Osteocyte (in vitro differentiated cells): ENCODE measurements around the gene SPDYE5. TPM values are rescaled to one million over a fixed set of nuclear protein-coding genes. Genes with fewer than 3 reads are reported as not detected.
A peak's percentile ranks its signal among the peaks of the same experiment; 100 is the strongest.
"Not testable (repeated sequence)": the region's sequence is repeated elsewhere in the genome, so short reads cannot be mapped to it uniquely, and the experiment has no call there.

Source experiments
- DNase-seq: peaks from one replicate; pipeline ENCODE4 v3.0.0; 2021; ENCODE audit warnings: mixed read lengths; ENCODE audit not compliant: unreplicated experiment; ENCODE audit errors: extremely low spot score
- H3K27ac Mint-ChIP-seq: one replicate; pipeline ENCODE4 v1.8.0; 2021; ENCODE audit warnings: mild to moderate bottlenecking, mixed read lengths; ENCODE audit not compliant: unreplicated experiment
- H3K27me3 Mint-ChIP-seq: one replicate; pipeline ENCODE4 v1.8.0; 2021; ENCODE audit warnings: mixed read lengths; ENCODE audit not compliant: unreplicated experiment
- H3K36me3 Mint-ChIP-seq: one replicate; pipeline ENCODE4 v1.8.0; 2021; ENCODE audit warnings: mixed read lengths; ENCODE audit not compliant: unreplicated experiment
- H3K4me1 Mint-ChIP-seq: one replicate; pipeline ENCODE4 v1.8.0; 2021; ENCODE audit warnings: mixed read lengths; ENCODE audit not compliant: unreplicated experiment
- H3K4me3 Mint-ChIP-seq: one replicate; pipeline ENCODE4 v1.8.0; 2021; ENCODE audit warnings: mild to moderate bottlenecking, moderate library complexity, mixed read lengths; ENCODE audit not compliant: unreplicated experiment
- H3K9me3 Mint-ChIP-seq: one replicate; pipeline ENCODE4 v1.8.0; 2021; ENCODE audit warnings: mixed read lengths; ENCODE audit not compliant: unreplicated experiment
- total RNA-seq: library from RNA; stranded (reverse); gene quantifications from 2 replicates; pipeline ENCODE4 v1.2.1, GENCODE V29; 2021
- TF ChIP-seq, protein P1 (sequence below): fragments of 200-600 bp; sonication (generic); IDR thresholded peaks from 2 replicates; pipeline ENCODE4 v1.5.0; 2021; ENCODE audit warnings: antibody characterized with exemption, mild to moderate bottlenecking, moderate library complexity

SPDYE5 gene
- total RNA-seq, 1 donor from 2014 or later = not detected

DNA sequence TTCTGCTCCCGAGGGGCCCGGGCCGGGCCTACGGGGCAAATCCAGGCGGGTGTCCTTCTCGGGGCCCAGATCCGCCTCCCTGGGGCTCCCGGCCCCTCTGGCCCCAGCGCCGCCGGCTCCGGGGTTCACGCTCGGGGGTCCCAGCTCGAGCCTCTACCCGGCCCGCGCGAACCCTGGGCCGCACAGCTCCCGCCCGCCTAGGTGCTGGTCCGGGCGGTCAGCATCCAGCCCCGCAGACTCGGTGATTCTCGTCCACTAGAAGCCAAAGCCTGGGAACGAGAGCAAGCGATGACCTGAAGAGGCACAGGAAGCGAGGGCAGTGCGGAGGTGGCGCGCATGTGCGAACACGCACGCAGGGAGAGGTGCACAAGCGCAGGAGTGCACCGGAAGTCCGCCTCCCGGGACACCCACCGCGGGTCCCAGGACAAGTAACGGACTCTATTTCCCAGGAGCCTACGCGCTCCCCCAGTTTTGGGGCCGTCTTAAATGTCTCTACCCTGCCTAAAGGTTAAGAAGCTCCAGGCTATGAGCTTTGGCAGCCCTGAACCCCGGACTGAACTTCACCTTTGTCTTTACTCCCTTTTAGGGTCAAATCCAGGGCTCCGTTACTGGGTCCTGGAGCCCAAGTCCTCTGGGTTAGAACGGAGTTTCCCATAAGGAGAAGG, 6.0 kb upstream of the SPDYE5 start, which contains the start of gene POM121C:
Gene POM121C, minus strand, starts transcription at position 321 of the 665 bp plus-strand sequence. CDS start 44,803 bp downstream, outside the sequence.
- H3K4me1 Mint-ChIP-seq, H3K9me3 Mint-ChIP-seq, H3K27me3 Mint-ChIP-seq, H3K36me3 Mint-ChIP-seq: not testable (repeated sequence)
- Mint-ChIP-seq H3K27ac (peak within 1 kb of the TSS; percentile 92), H3K4me3 (peak within 1 kb of the TSS; percentile 89)
- peak; percentile 95 for DNase-seq

DNA sequence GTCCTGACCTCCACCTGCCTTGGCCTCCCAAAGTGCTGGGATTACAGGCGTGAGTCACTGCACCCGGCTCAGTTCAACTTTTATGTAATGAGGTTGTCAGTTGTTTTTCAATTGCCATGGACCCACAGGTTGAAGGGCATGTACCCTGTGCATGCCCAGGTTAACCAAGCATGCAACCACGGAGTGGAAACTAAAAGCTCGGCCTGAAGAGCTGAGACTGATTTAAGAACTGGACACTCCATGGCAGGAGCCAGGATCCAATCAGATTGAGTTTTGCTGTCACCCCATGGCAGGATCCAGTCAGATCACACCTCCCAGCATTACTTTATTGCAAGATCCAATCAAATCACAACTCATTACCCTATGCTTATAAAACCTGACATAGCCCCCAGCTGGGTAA, 16.9 kb downstream of the SPDYE5 start:
- H3K27ac Mint-ChIP-seq, H3K9me3 Mint-ChIP-seq, H3K27me3 Mint-ChIP-seq, DNase-seq, H3K4me1 Mint-ChIP-seq, H3K4me3 Mint-ChIP-seq, H3K36me3 Mint-ChIP-seq: not testable (repeated sequence)

DNA sequence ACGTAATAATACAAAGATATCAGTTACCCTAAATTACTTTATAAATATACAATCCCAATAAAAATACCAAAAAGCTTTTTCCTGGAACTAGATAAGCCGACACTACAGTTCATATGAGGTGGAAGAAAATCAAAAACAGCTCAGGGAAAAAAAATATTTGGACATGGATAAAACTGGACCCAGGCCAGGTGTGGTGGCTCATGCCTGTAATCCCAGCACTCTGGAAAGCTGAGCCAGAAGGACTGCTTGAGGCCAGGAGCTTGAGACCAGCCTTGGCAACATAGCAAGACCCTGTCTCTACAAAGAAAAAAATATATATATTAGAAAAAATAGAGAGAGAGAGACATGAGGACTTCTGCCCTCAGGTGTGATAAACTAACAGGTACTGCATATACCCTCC, 26.7 kb downstream of the SPDYE5 start:
- not testable (repeated sequence) for H3K4me1 Mint-ChIP-seq, H3K4me3 Mint-ChIP-seq, DNase-seq, H3K27me3 Mint-ChIP-seq, H3K27ac Mint-ChIP-seq
- Mint-ChIP-seq H3K9me3 (peaks cover 11% of the 10 kb centered on the region), H3K36me3 (peaks cover 37% of the 10 kb centered on the region)

DNA sequence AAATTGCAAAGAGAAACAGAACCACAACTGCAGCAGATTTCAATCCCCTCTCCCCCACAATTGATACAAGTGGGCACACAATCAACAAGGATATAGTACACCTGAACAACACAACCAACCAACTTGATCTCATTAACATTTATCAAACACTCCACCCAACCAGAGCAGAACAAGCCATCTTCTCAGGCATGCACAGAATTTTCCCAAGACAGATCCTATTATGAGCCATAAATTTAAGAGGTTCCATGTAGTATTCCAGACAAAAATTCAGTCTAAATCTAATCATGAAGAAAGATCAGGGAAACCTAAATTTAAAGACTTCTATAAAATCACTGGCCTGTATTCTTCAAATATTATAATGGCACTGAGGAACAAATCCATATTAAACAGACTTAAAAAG, 29.6 kb downstream of the SPDYE5 start:
- Mint-ChIP-seq H3K4me1 (peaks cover 11% of the 10 kb centered on the region), H3K9me3 (peaks cover 11% of the 10 kb centered on the region), H3K36me3 (peaks cover 45% of the 10 kb centered on the region)
- not testable (repeated sequence) for H3K4me3 Mint-ChIP-seq, DNase-seq, H3K27ac Mint-ChIP-seq, H3K27me3 Mint-ChIP-seq

DNA sequence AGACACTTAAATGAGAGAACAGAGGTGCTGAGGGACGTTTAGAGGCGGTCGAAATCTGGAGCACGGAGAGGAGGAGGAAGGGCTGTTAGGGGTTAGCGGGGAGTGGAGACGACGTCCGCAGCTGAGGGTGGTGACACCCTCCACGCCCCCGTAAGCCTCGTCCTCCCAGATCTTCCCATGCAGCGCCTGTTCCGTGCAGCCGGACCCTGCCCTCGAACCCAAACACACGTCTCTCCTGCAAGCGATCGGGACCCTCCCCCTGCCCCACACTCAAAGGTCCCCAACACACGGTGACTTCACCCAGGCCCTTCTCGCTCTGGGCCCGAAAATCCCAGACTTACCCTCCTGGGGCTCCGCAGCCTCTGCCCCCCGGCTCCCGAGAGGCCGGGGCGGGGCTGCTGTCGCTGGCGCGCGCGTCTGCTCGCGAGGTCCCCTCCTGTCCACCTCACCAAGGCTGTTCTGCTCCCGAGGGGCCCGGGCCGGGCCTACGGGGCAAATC, 35.2 kb downstream of the SPDYE5 start:
- peaks cover 22% of the 10 kb centered on the region for H3K36me3 Mint-ChIP-seq
- not testable (repeated sequence) for H3K9me3 Mint-ChIP-seq, H3K27me3 Mint-ChIP-seq
- H3K4me3 Mint-ChIP-seq = peak overlapping the region; percentile 92
- peaks cover 19% of the 10 kb centered on the region for H3K4me1 Mint-ChIP-seq
- peak overlapping the region; percentile 79 for H3K27ac Mint-ChIP-seq
- peak; percentile 70 for DNase-seq

DNA sequence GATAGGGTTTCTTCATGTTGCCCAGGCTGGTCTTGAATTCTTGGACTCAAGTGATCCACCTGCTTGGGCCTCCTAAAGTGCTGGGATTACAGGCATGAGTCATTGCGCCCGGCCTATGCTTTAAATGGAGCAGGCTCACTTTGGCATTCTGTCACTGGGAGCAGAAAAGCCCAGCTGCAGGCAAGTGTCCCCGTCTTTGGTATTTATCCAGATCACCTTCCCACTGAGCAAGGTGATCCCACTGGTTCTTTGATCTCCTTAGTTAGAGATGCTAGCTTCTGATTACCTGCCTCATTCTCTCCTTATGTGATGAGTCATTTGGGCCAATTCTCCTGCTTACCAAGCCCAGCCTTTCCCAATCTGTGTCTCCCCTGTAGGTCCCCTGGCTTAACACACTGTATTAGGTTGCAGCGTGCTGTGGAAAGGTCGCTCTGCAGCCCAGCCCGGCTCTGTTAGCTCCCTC, 39.3 kb downstream of the SPDYE5 start:
- H3K9me3 Mint-ChIP-seq = no peaks in the 10 kb centered on the region
- DNase-seq = peak; percentile 36
- no peak overlapping the region for H3K27ac Mint-ChIP-seq
- H3K36me3 Mint-ChIP-seq = peaks cover 7% of the 10 kb centered on the region
- no peaks in the 10 kb centered on the region for H3K27me3 Mint-ChIP-seq
- no peak overlapping the region for H3K4me3 Mint-ChIP-seq
- peaks cover 22% of the 10 kb centered on the region for H3K4me1 Mint-ChIP-seq
- TF ChIP-seq, protein P1, sequence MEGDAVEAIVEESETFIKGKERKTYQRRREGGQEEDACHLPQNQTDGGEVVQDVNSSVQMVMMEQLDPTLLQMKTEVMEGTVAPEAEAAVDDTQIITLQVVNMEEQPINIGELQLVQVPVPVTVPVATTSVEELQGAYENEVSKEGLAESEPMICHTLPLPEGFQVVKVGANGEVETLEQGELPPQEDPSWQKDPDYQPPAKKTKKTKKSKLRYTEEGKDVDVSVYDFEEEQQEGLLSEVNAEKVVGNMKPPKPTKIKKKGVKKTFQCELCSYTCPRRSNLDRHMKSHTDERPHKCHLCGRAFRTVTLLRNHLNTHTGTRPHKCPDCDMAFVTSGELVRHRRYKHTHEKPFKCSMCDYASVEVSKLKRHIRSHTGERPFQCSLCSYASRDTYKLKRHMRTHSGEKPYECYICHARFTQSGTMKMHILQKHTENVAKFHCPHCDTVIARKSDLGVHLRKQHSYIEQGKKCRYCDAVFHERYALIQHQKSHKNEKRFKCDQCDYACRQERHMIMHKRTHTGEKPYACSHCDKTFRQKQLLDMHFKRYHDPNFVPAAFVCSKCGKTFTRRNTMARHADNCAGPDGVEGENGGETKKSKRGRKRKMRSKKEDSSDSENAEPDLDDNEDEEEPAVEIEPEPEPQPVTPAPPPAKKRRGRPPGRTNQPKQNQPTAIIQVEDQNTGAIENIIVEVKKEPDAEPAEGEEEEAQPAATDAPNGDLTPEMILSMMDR = no peak

DNA sequence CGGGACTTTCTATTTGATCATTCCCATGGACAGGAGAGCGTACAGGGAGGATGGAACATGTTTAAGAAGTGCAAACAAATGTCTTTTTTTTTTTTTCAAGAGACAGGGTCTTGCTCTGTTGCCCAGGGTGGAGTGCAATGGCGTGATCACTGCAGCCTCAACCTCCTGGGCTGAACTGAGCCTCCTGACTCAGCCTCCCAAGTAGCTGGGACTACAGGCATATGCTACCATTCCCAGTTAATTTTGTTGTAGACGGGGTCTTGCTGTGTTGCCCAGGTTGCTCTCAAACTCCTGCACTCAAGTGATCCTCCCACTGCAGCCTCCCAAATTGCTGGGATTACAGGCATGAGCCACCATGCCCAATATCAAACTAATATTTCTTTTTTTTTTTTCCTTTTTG, 40.5 kb downstream of the SPDYE5 start:
- TF ChIP-seq, protein P1 = no peak
- no peaks in the 10 kb centered on the region for H3K27me3 Mint-ChIP-seq
- H3K4me1 Mint-ChIP-seq = peaks cover 14% of the 10 kb centered on the region
- H3K4me3 Mint-ChIP-seq = no peak overlapping the region
- peaks cover 17% of the 10 kb centered on the region for H3K36me3 Mint-ChIP-seq
- H3K9me3 Mint-ChIP-seq = no peaks in the 10 kb centered on the region
- DNase-seq = peak; percentile 25
- no peak overlapping the region for H3K27ac Mint-ChIP-seq
